GM23338 (cell line): Measurements from ENCODE around the gene SLC9A3.

Experiments used
- CTCF ChIP-seq, 2 experiments: fragments of 200-600 bp in 1 of 2; sonication (generic) in 1 of 2; conservative IDR thresholded peaks; 2 replicates each; pipeline versions ENCODE4 v1.5.1 to v1.6.1; 2016 to 2017; ENCODE audit warnings: antibody characterized with exemption in 2 of 2, low read depth in 2 of 2, mild to moderate bottlenecking in 2 of 2, moderate library complexity in 1 of 2
- EZH2 ChIP-seq: fragments of 200-600 bp; sonication (generic); IDR thresholded peaks from one replicate; pipeline ENCODE4 v1.8.0; 2017; ENCODE audit warnings: antibody characterized with exemption, mild to moderate bottlenecking, low read depth; ENCODE audit not compliant: unreplicated experiment
- JUNB ChIP-seq: IDR thresholded peaks from one replicate; pipeline ENCODE4 v1.6.1; 2016; ENCODE audit warnings: antibody characterized with exemption; ENCODE audit not compliant: unreplicated experiment
- POLR2AphosphoS5 ChIP-seq: IDR thresholded peaks from 2 replicates; pipeline ENCODE4 v1.6.1; 2016; ENCODE audit warnings: antibody characterized with exemption, low read depth
- REST ChIP-seq: IDR thresholded peaks from one replicate; pipeline ENCODE4 v1.6.1; 2018; ENCODE audit warnings: antibody characterized with exemption; ENCODE audit not compliant: unreplicated experiment
- ZNF114 ChIP-seq: fragments of 250-450 bp; sonication (Bioruptor Pico); IDR thresholded peaks from 2 replicates; pipeline ENCODE4 v1.5.0; 2020; ENCODE audit warnings: mild to moderate bottlenecking, moderate library complexity

GRCh38 chr5:558871-559503, 34.7 kb upstream of the SLC9A3 start:
- TF ChIP-seq CTCF (conservative IDR thresholded peaks at IDR 0.05; ENCODE audit: low read depth in 2 of 2) (no peak), POLR2AphosphoS5 (no peak), ZNF114 (CRISPR knock-in tag) (no peak), REST (no peak), JUNB (no peak), EZH2 (no peak)
